K562 (cell line): ENCODE data around the gene NT5C1B. TPM values are rescaled to one million over a fixed set of nuclear protein-coding genes. Genes with fewer than 3 reads are reported as not detected.

ENCODE experiments used
- SIX5 ChIP-seq, 2 experiments: IDR thresholded peaks; 2 replicates each; pipeline ENCODE4 v1.6.1; 2011; ENCODE audit warnings: low read length in 2 of 2, borderline replicate concordance in 1 of 2, low read depth in 1 of 2, mild to moderate bottlenecking in 1 of 2, moderate library complexity in 1 of 2; ENCODE audit not compliant: insufficient read depth in 1 of 2
- SOX6 ChIP-seq: fragments of 450-650 bp; IDR thresholded peaks from 2 replicates; pipeline ENCODE4 v1.6.1; 2014; ENCODE audit warnings: mild to moderate bottlenecking
- TAF7 ChIP-seq: fragments of 450-650 bp; IDR thresholded peaks from 2 replicates; pipeline ENCODE4 v1.6.1; 2016; ENCODE audit warnings: missing genetic modification characterization, missing compliant biosample characterization
- ZBTB11 ChIP-seq, 3 experiments: fragments of 200-800 bp in 1 of 3; fragments of 250-450 bp in 1 of 3; fragments of 450-650 bp in 1 of 3; sonication (Bioruptor Pico) in 1 of 3; sonication (Bioruptor generic) in 1 of 3; formaldehyde crosslinking in 1 of 3; IDR thresholded peaks; 2 replicates each; pipeline versions ENCODE4 v1.6.1 to v1.8.0; 2016 to 2022; ENCODE audit warnings: mild to moderate bottlenecking in 2 of 3, missing genetic modification characterization in 2 of 3, missing compliant biosample characterization in 1 of 3, moderate library complexity in 1 of 3
- ZNF165 ChIP-seq: fragments of 250-450 bp; sonication (Bioruptor Pico); IDR thresholded peaks from 2 replicates; pipeline ENCODE4 v1.4.0; 2020; ENCODE audit warnings: borderline replicate concordance
- ZNF639 ChIP-seq, 2 experiments: fragments of 200-800 bp in 1 of 2; sonication (Bioruptor generic) in 1 of 2; sonication (generic) in 1 of 2; formaldehyde crosslinking in 1 of 2; IDR thresholded peaks in 1 of 2; conservative IDR thresholded peaks in 1 of 2; 2 replicates each; pipeline versions ENCODE4 v1.5.0 to v1.6.1; 2016 to 2020; ENCODE audit warnings: missing compliant biosample characterization in 1 of 2, missing genetic modification characterization in 1 of 2, missing genetic modification reagents in 1 of 2
- polyA plus RNA-seq, 8 experiments: library from polyadenylated mRNA; depleted of rRNA in 4 of 8; stranded (reverse) in 5 of 8; unstranded in 3 of 8; fragments of >200 nt; fragmentation: Nextera tagmentation in 2 of 8; fragmentation: Illumina TruSeq in 1 of 8; extraction: Ambion mirVana in 2 of 8; extraction: Trizol in 1 of 8; gene quantifications; 2 replicates each; pipeline versions ENCODE4 v1.2.1 to v1.2.3, GENCODE V29; 2011 to 2014; ENCODE audit warnings: inconsistent platforms in 1 of 8, missing spikeins in 1 of 8
- total RNA-seq, 7 experiments: library from RNA; depleted of rRNA in 6 of 7; stranded (reverse); fragments of >200 nt in 6 of 7; fragmentation: Illumina TruSeq in 2 of 7; extraction: Trizol in 2 of 7; gene quantifications; 2 replicates each; pipeline versions ENCODE4 v1.2.1 to v1.2.3, GENCODE V29; 2011 to 2021; ENCODE audit warnings: low replicate concordance in 1 of 7

Gene NT5C1B
- total and polyA plus RNA-seq, 9 of the 15 experiments (the other 6 are each of a cell fraction or from before 2014, with no cell fraction given) = 0.07 TPM; not detected in 8

- TF ChIP-seq ZBTB11 (CRISPR knock-in tag; IDR thresholded peaks at IDR 0.05) (no peak), ZNF165 (CRISPR knock-in tag) (no peak), ZNF639 (CRISPR knock-in tag; conservative IDR thresholded peaks at IDR 0.05 in 1 of 2, IDR thresholded peaks at IDR 0.05 in 1 of 2) (no peak), SOX6 (no peak), SIX5 (IDR thresholded peaks at IDR 0.05; ENCODE audit: borderline replicate concordance in 1 of 2, insufficient read depth in 1 of 2, low read depth in 1 of 2, low read length in 2 of 2) (no peak), TAF7 (no peak)
- TF ChIP-seq, all 486 proteins: peak for 0
Observed at GRCh38 chr2:18544171-18544570, 45.2 kb downstream of the NT5C1B start (continued).
